HepG2 (cell line): ENCODE results near the gene RPS6KL1. TPM values are rescaled to one million over a fixed set of nuclear protein-coding genes. Genes with fewer than 3 reads are reported as not detected.
A peak's percentile ranks its signal among the peaks of the same experiment; 100 is the strongest.

Experiments used
- ETV5 ChIP-seq: IDR thresholded peaks from 2 replicates; pipeline ENCODE4 v1.6.1; 2018; ENCODE audit warnings: missing biosample characterization, missing genetic modification reagents, inconsistent platforms, borderline replicate concordance
- HNRNPLL ChIP-seq: fragments of 200-400 bp; formaldehyde crosslinking; IDR thresholded peaks from 2 replicates; pipeline ENCODE4 v1.6.1; 2017; ENCODE audit warnings: mild to moderate bottlenecking, low read depth, low read length; ENCODE audit not compliant: poor library complexity, severe bottlenecking
- MAX ChIP-seq: IDR thresholded peaks from 2 replicates; pipeline ENCODE4 v1.6.1; 2012; ENCODE audit warnings: inconsistent platforms
- NFRKB ChIP-seq: fragments of 450-650 bp; IDR thresholded peaks from 2 replicates; pipeline ENCODE4 v1.6.1; 2017
- REL ChIP-seq: sonication (generic); formaldehyde crosslinking; conservative IDR thresholded peaks from 2 replicates; pipeline ENCODE4 v1.8.0; 2022; ENCODE audit warnings: mild to moderate bottlenecking, missing genetic modification reagents, moderate library complexity
- REPIN1 ChIP-seq: sonication (generic); formaldehyde crosslinking; IDR thresholded peaks from 2 replicates; pipeline ENCODE4 v1.8.0; 2022; ENCODE audit warnings: missing genetic modification reagents, low read depth, mild to moderate bottlenecking, borderline replicate concordance
- SAFB2 ChIP-seq: sonication (generic); formaldehyde crosslinking; IDR thresholded peaks from 2 replicates; pipeline ENCODE4 v1.5.1; 2020; ENCODE audit warnings: missing genetic modification reagents, low read depth, mild to moderate bottlenecking, borderline replicate concordance
- SKIL ChIP-seq: sonication (generic); formaldehyde crosslinking; IDR thresholded peaks from 2 replicates; pipeline ENCODE4 v1.8.0; 2022; ENCODE audit warnings: missing genetic modification reagents, mild to moderate bottlenecking, moderate library complexity, borderline replicate concordance
- SNAPC4 ChIP-seq: sonication (generic); formaldehyde crosslinking; IDR thresholded peaks from 2 replicates; pipeline ENCODE4 v1.4.0; 2020; ENCODE audit warnings: mild to moderate bottlenecking, missing genetic modification reagents
- SRY ChIP-seq: sonication (generic); formaldehyde crosslinking; IDR thresholded peaks from 2 replicates; pipeline ENCODE4 v1.8.0; 2022; ENCODE audit warnings: mild to moderate bottlenecking, missing genetic modification reagents
- ZBTB49 ChIP-seq: sonication (generic); formaldehyde crosslinking; IDR thresholded peaks from 2 replicates; pipeline ENCODE4 v1.4.0; 2020; ENCODE audit warnings: missing genetic modification reagents, borderline replicate concordance
- ZMYM4 ChIP-seq: sonication (generic); formaldehyde crosslinking; IDR thresholded peaks from 2 replicates; pipeline ENCODE4 v1.8.1; 2023; ENCODE audit warnings: mild to moderate bottlenecking, missing genetic modification reagents
- ZNF451 ChIP-seq: sonication (generic); formaldehyde crosslinking; IDR thresholded peaks from 2 replicates; pipeline ENCODE4 v1.5.0; 2020; ENCODE audit warnings: mild to moderate bottlenecking, missing genetic modification reagents
- ZNF484 ChIP-seq: sonication (generic); formaldehyde crosslinking; IDR thresholded peaks from 2 replicates; pipeline ENCODE4 v1.5.1; 2020; ENCODE audit warnings: mild to moderate bottlenecking, low read depth, missing genetic modification reagents, borderline replicate concordance
- ZNF496 ChIP-seq: sonication (generic); formaldehyde crosslinking; IDR thresholded peaks from 2 replicates; pipeline ENCODE4 v1.8.1; 2023; ENCODE audit warnings: mild to moderate bottlenecking, moderate library complexity, missing genetic modification reagents; ENCODE audit not compliant: insufficient replicate concordance
- ZNF589 ChIP-seq: sonication (generic); formaldehyde crosslinking; conservative IDR thresholded peaks from 2 replicates; pipeline ENCODE4 v1.8.0; 2022; ENCODE audit warnings: mild to moderate bottlenecking, moderate library complexity, missing genetic modification reagents
- ZNF788 ChIP-seq: sonication (generic); formaldehyde crosslinking; IDR thresholded peaks from 2 replicates; pipeline ENCODE4 v1.5.0; 2020; ENCODE audit warnings: mild to moderate bottlenecking, missing genetic modification reagents, borderline replicate concordance
- ZSCAN22 ChIP-seq: sonication (generic); formaldehyde crosslinking; IDR thresholded peaks from 2 replicates; pipeline ENCODE4 v1.4.0; 2020; ENCODE audit warnings: mild to moderate bottlenecking, missing genetic modification reagents
- polyA plus RNA-seq, 8 experiments: library from polyadenylated mRNA; depleted of rRNA in 3 of 8; stranded (reverse) in 7 of 8; unstranded in 1 of 8; fragments of >200 nt; fragmentation: Illumina TruSeq in 4 of 8; extraction: Trizol in 4 of 8; gene quantifications; 2 replicates each; pipeline versions ENCODE4 v1.2.1 to v1.2.3, GENCODE V29; 2011 to 2016; ENCODE audit warnings: low read depth in 4 of 8, missing spikeins in 1 of 8, mixed read lengths in 1 of 8; ENCODE audit not compliant: insufficient read depth in 1 of 8
- total RNA-seq, 5 experiments: library from RNA; depleted of rRNA; stranded (reverse); fragments of >200 nt; fragmentation: Illumina TruSeq; extraction: Trizol; gene quantifications; 2 replicates each; pipeline ENCODE4 v1.2.3, GENCODE V29; 2016; ENCODE audit warnings: low read depth in 1 of 5

Gene RPS6KL1
- total and polyA plus RNA-seq, 2 of the 13 experiments (the other 11 are each of a cell fraction or from before 2014, with no cell fraction given) = 6.5 to 11.5 TPM

GRCh38 chr14:74881431-74882102 lies 41.5 kb downstream of the RPS6KL1 start, which contains the start of gene DLST (continued):
- TF ChIP-seq ETV5 (peak; percentile 78), SNAPC4 (CRISPR knock-in tag) (no peak), SAFB2 (peak; percentile 57; the same call in 1 of the 2 replicates), ZNF496 (CRISPR knock-in tag) (no peak), ZBTB49 (CRISPR knock-in tag) (no peak), SKIL (CRISPR knock-in tag) (peak; percentile 39; the same call in 1 of the 2 replicates), ZMYM4 (CRISPR knock-in tag) (peak; percentile 81), REPIN1 (no peak; the same call in 1 of the 2 replicates), HNRNPLL (peak; percentile 82), ZNF589 (CRISPR knock-in tag) (no peak; the same call in none of the 2 replicates), REL (0 out of 2 replicates have a peak, but pooled peaks have one; percentile 64), ZSCAN22 (CRISPR knock-in tag) (no peak), MAX (peak; percentile 86), NFRKB (no peak), ZNF788 (CRISPR knock-in tag) (peak; percentile 88), ZNF451 (CRISPR knock-in tag) (peak; percentile 95), SRY (CRISPR knock-in tag) (no peak), ZNF484 (no peak)
